ENCODE measurements around the gene TRIM58. TPM values are rescaled to one million over a fixed set of nuclear protein-coding genes. Genes with fewer than 3 reads are reported as not detected.

TRIM58 gene
- total and polyA plus RNA-seq, 7 donors = 0.04 to 2.4 (median 0.11) TPM; not detected in 1

- H3K4me3 ChIP-seq = no peak overlapping the region
- ATAC-seq = no peak
- TF ChIP-seq CTCF (IDR thresholded peaks at IDR 0.05) = no peak
- no peaks in the 10 kb centered on the region for H3K4me1 ChIP-seq
- no peaks in the 10 kb centered on the region for H3K9me3 ChIP-seq
- no peaks in the 10 kb centered on the region for H3K36me3 ChIP-seq (ENCODE audit: insufficient read depth in 1 of 2, low read depth in 1 of 2)
- no peak overlapping the region for H3K27ac ChIP-seq
- 48 to 89% (median 89%) methylated on average over 2 of the region's 2 CpGs for WGBS, 3 donors
- H3K27me3 ChIP-seq (ENCODE audit: insufficient read depth in 3 of 3, low read length in 2 of 3) = no peaks in the 10 kb centered on the region
- intact Hi-C loops (cut with DNase I) = no loop called here
- no peak for DNase-seq
Observed at GRCh38 chr1:247843411-247843810, 13.6 kb upstream of the TRIM58 start.

- Histone ChIP-seq H3K27me3 (ENCODE audit: insufficient read depth in 3 of 3, low read length in 2 of 3) (no peaks in the 10 kb centered on the region), H3K9me3 (no peaks in the 10 kb centered on the region), H3K4me1 (no peaks in the 10 kb centered on the region), H3K36me3 (ENCODE audit: insufficient read depth in 1 of 2, low read depth in 1 of 2) (no peaks in the 10 kb centered on the region), H3K27ac (no peak overlapping the region), H3K4me3 (no peak overlapping the region)
- ATAC-seq (no peak), DNase-seq (no peak)
- WGBS, 3 donors = 46 to 60% (median 47%) methylated on average over 12 of the region's 12 CpGs
- no peak for TF ChIP-seq CTCF (IDR thresholded peaks at IDR 0.05)
- intact Hi-C loops (cut with DNase I) = no loop called here
Observed at GRCh38 chr1:247845011-247845692, 11.8 kb upstream of the TRIM58 start.

GRCh38 chr1:247845693-247846017 is 11.3 kb upstream of the TRIM58 start:
- intact Hi-C loops (cut with DNase I) = no loop called here
- Histone ChIP-seq H3K27ac (no peak overlapping the region), H3K9me3 (no peaks in the 10 kb centered on the region), H3K36me3 (ENCODE audit: insufficient read depth in 1 of 2, low read depth in 1 of 2) (no peaks in the 10 kb centered on the region), H3K27me3 (ENCODE audit: insufficient read depth in 3 of 3, low read length in 2 of 3) (no peaks in the 10 kb centered on the region), H3K4me1 (no peaks in the 10 kb centered on the region), H3K4me3 (no peak overlapping the region)
- no peak for TF ChIP-seq CTCF (IDR thresholded peaks at IDR 0.05)
- DNase-seq = no peak
- no peak for ATAC-seq
- 82 to 87% (median 87%) methylated on average over 5 of the region's 5 CpGs for WGBS, 3 donors

- ATAC-seq (no peak), DNase-seq (no peak)
- no peaks in the 10 kb centered on the region for H3K9me3 ChIP-seq
- intact Hi-C loops (cut with DNase I) = no loop called here
- H3K36me3 ChIP-seq (ENCODE audit: insufficient read depth in 1 of 2, low read depth in 1 of 2) = no peaks in the 10 kb centered on the region
- no peak overlapping the region for H3K27ac ChIP-seq
- H3K4me3 ChIP-seq = no peak overlapping the region
- H3K27me3 ChIP-seq (ENCODE audit: insufficient read depth in 3 of 3, low read length in 2 of 3) = no peaks in the 10 kb centered on the region
- H3K4me1 ChIP-seq = no peaks in the 10 kb centered on the region
- no peak for TF ChIP-seq CTCF (IDR thresholded peaks at IDR 0.05)
- 85 to 91% (median 90%) methylated on average over 7 of the region's 7 CpGs for WGBS, 3 donors
Observed at GRCh38 chr1:247848346-247848745, 8.6 kb upstream of the TRIM58 start.

GRCh38 chr1:247849616-247850015 is 7.4 kb upstream of the TRIM58 start:
- DNase-seq (no peak), ATAC-seq (no peak)
- TF ChIP-seq CTCF (IDR thresholded peaks at IDR 0.05) = no peak
- WGBS, 3 donors = 84 to 97% (median 94%) methylated on average over 1 of the region's 1 CpG
- Histone ChIP-seq H3K4me1 (no peaks in the 10 kb centered on the region), H3K9me3 (no peaks in the 10 kb centered on the region), H3K4me3 (no peak overlapping the region), H3K27ac (no peak overlapping the region), H3K36me3 (ENCODE audit: insufficient read depth in 1 of 2, low read depth in 1 of 2) (no peaks in the 10 kb centered on the region), H3K27me3 (ENCODE audit: insufficient read depth in 3 of 3, low read length in 2 of 3) (no peaks in the 10 kb centered on the region)
- intact Hi-C loops (cut with DNase I) = no loop called here
